Astrocyte of the spinal cord (primary cell): Measurements from ENCODE around the gene SPIN1.

ENCODE experiments used
- DNase-seq: peaks from one replicate; pipeline ENCODE4 v3.0.0; 2011; ENCODE audit warnings: low read depth, low spot score
- H3K4me3 ChIP-seq: 2 replicates; pipeline ENCODE4 v1.5.1; 2011; ENCODE audit warnings: low read depth, mild to moderate bottlenecking, low read length, moderate library complexity
- CTCF ChIP-seq: IDR thresholded peaks from 2 replicates; pipeline ENCODE4 v1.5.1; 2012; ENCODE audit warnings: low read depth, mild to moderate bottlenecking, low read length, inconsistent platforms
- in situ Hi-C: cut with HindIII; loops from 2 replicates; pipeline ENCODE4 v1.10.0; 2017; ENCODE audit warnings: low sequenced_read_pairs

The SPIN1 gene

GRCh38 chr9:88388886-88389605 is 802 bp downstream of the SPIN1 start:
- in situ Hi-C loops: no loop called here
- peak; percentile 67 for DNase-seq
- TF ChIP-seq CTCF: no peak
- H3K4me3 ChIP-seq: peak overlapping the region; percentile 72

- no peak for DNase-seq
- no peak for TF ChIP-seq CTCF
- in situ Hi-C loops: no loop called here
- no peak overlapping the region for H3K4me3 ChIP-seq
These were observed 2.2 kb downstream of the SPIN1 start for GRCh38 chr9:88390371-88390990.

GRCh38 chr9:88391236-88391635 is 3.0 kb downstream of the SPIN1 start:
- no peak for TF ChIP-seq CTCF
- H3K4me3 ChIP-seq: no peak overlapping the region
- no peak for DNase-seq
- in situ Hi-C loops: no loop called here

- H3K4me3 ChIP-seq: no peak overlapping the region
- no peak for TF ChIP-seq CTCF
- DNase-seq: no peak
- in situ Hi-C loops: no loop called here
These were observed 3.7 kb downstream of the SPIN1 start for GRCh38 chr9:88391921-88392320.

GRCh38 chr9:88392549-88392948 is 4.3 kb downstream of the SPIN1 start:
- in situ Hi-C loops: no loop called here
- TF ChIP-seq CTCF: no peak
- no peak overlapping the region for H3K4me3 ChIP-seq
- no peak for DNase-seq

- peak; percentile 69 for DNase-seq
- no peak for TF ChIP-seq CTCF
- in situ Hi-C loops: no loop called here
- no peak overlapping the region for H3K4me3 ChIP-seq
These were observed 8.8 kb downstream of the SPIN1 start for GRCh38 chr9:88396836-88397577.
